ENCODE data around the gene YPEL1.

Gene YPEL1

GRCh38 chr22:21735200-21736083 lies at the start of gene YPEL1:
TSS of gene YPEL1 (minus strand) at chr22:21735794. CDS start at chr22:21710744, 25,050 bp downstream.
- peak; percentile 94 for ATAC-seq
- DNase-seq, result peak; percentile 95

- ATAC-seq, result no peak
Observed at GRCh38 chr22:21780259-21780658, 44.7 kb upstream of the YPEL1 start.

GRCh38 chr22:21779444-21779843 lies 43.9 kb upstream of the YPEL1 start:
- ATAC-seq, result no peak
- DNase-seq, result no peak

More at GRCh38 chr22:21780259-21780658, 44.7 kb upstream of the YPEL1 start:
- DNase-seq, result no peak

DNA sequence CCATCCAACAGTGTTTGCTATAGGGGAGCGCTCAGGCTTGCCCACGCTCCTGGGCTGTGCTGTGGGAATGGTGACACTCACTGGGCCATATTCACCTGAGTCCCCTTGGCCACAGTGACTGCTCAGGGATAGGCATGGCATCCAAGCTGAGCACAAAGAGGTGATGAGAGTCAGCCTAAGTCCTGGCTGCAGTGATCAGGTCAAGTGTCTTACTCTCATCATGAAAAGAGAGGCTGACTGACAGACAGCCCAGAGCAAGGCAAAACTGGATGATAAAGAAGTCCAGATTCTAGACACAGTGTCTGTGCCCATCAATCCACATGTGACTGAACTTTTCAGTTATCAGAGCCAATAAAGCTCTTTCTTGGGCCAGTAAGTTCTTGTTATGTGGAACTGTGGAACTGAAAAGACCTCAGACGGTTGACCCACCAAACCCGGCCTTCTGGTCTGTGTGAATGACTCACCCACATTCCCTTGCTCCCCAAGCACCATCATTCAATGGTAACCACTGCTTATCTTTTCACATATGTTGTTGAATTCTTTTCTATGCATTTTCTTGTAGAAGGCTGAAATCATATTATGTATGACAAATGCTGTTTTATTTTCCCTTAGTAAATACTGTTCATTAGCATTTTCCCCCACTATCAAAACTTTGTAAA lies 43.2 kb upstream of the YPEL1 start:
- no peak for DNase-seq
- ATAC-seq, result no peak

GRCh38 chr22:21771631-21771976 lies 36.0 kb upstream of the YPEL1 start:
- ATAC-seq (no peak), DNase-seq (no peak)

DNA sequence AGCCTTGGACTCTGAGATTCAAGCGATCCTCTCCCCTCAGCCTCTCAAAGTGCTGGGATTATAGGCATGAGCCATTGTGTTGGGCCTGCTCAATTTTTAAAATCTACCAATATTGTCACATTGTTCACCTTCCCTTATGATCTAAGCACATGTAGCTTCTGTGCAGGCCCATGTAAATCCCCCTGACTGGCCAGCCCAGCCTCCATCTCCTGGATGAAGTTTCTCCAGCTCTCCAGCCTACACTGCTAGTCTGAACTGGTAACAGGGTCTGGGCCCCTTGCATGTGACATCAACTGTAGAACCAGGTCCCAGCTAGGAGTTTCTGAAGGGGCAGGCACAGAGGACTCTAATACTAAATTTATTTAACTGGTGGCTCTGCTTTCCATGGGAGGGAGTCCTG lies 32.8 kb upstream of the YPEL1 start:
- ATAC-seq, result no peak
- DNase-seq, result no peak

GRCh38 chr22:21766691-21767462 lies 31.3 kb upstream of the YPEL1 start:
- DNase-seq (peak; percentile 67), ATAC-seq (peak; percentile 81)

GRCh38 chr22:21765909-21766529 lies 30.4 kb upstream of the YPEL1 start:
- ATAC-seq, result no peak
- no peak for DNase-seq

DNA sequence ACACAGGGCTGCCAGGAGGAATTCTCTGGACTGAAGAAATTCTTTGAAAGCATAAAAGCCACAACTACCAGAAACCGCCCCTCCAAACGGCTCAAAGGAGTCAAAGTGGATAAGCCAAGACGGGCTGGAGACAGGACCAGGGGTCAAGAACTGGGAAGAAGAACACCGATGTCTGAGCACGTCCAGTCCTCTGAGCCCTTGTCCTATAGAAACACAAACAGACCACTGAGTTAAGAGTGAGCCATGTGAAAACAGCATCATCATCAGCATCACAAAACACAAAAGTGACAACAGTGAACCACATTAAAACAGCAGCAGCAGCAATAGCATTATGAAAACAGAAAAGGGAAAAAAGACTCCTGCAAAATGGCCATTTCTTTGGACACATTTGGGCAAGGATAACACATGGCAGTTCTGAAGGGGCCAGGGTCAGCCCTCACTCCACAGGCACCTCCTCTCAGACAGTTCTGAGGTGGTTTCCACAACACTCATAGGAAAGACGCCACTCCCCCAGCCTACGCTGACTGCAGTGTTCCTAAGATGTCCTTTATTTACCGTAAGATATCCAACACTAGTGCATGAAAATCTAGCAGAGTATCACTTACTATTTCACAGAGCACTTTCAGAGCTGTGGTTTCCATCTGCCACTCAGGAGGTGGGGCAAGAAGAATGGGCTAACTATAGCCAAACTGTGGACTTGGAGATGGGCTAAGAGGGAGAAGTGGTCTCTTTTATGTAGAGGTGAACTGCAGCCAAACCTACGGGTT lies 28.6 kb upstream of the YPEL1 start:
- peak; percentile 37 for DNase-seq
- ATAC-seq, result no peak

GRCh38 chr22:21762712-21763581 lies 27.4 kb upstream of the YPEL1 start:
- DNase-seq (peak; percentile 59), ATAC-seq (peak; percentile 73)

- no peak for DNase-seq
- ATAC-seq, result no peak
Observed at GRCh38 chr22:21761994-21762680, 26.5 kb upstream of the YPEL1 start.

DNA sequence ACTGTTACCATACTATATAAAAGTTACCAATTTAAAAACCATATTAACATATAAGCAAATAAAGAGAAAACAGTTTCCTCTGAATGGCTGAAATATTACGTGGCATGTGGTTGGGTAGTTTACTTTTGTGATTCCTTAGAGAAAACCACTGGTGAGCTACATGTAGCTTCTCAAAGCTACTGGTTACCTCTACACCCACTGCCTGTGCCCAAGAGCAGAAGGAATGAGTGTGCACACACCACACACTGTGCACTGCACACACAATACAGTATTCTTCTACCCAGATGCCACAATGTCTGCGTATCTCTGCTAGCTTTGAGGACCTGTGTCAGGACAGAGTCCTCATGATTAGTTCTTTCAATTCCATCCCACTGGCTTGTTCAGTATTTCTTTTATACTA lies 25.5 kb upstream of the YPEL1 start:
- DNase-seq, result peak; percentile 27
- peak; percentile 74 for ATAC-seq

DNA sequence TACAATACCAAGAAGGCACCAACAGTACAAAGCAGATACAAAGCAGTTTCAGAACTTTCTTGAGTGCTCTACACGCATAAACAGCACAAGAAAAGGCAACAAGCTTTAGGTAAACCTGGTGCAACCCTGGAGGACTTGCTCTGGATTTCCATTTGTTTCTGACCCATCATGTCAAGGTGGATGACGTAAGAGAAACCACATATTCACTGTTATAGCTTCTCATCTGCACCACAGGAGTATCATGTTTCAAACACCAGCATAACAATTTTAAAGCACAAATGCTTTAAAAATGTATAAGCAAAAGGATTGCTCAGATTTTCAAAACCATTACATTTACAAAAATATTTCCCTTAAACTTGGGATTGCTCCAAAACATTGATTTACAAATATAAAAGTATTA lies 25.0 kb upstream of the YPEL1 start:
- no peak for ATAC-seq
- DNase-seq, result no peak

- DNase-seq (no peak), ATAC-seq (no peak)
Observed at GRCh38 chr22:21759646-21760376, 24.2 kb upstream of the YPEL1 start.

DNA sequence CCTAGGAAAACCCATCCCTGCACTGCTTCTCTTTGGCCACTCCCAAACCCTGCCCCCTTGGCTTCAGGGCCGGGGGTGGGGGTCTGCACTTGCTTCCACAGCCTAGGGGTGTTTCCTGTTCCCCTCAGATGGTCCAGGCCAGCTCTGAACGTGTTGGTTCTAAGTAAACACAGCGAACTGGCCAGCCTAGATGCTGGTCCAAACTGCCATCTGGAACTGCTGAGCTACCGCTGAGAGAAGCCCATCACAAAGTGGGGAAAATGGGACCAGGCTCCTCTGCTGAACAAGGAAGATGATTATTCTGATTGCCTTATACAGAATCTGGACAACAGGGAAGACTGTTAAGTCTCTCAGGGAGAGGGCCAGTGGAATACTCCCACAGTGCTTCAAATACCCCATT lies 23.5 kb upstream of the YPEL1 start:
- DNase-seq, result no peak
- no peak for ATAC-seq

DNA sequence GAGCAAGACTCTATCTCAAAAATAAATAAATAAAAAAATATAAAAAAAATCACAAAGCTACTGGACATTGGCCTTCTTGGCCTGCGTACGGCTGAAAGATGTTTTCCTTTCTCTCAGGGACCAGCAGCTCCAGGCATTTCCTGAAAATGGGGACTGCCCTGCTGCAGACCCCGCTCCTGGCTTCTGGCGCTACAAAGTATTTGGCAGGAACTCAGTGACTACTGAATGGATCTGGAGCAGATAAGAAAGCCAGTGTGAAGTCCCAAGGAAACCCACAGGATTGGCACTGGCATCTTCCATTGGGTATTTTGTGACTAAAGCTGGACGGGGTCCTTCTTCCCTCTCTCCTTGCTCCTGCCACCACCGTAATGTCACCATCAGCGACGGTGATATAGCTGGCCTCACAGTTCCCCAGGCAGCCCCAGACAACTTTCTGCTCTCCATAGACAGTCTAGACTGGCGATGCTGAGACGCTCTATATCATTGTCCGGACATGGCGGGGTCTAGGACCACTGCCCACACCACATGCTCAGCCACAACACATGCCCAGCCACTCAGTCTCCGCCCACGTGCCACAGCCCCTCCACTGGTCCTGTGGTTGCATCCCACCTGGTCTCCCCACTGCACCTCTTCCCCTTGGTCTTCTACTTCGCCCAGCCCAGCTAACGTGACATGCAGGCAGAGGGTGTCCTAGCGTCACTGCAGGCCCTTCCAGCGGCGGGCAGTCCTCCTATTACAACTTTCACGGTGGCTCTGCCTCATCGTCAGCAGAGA lies 22.7 kb upstream of the YPEL1 start:
- ATAC-seq (no peak), DNase-seq (no peak)

DNA sequence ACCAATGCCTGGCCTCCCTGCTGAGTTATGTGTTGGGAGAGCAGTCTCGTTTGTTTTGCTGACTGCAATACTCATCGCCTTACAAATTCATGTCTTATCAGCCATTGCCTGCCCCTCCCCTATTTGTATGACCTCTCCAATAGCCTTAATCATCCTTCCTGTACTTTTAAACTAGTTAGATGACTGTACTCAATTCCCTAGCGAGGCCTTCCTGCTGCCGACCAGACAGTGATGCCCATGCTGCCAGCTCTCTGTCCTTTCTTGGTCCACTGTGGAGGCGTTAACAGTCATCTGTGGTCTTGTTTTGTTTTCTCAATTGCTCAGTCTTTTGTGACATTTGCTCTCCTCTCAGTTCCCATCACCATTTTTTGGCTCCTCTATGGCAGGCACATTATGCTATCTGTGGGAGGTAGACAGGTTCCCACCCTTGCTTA lies 20.3 kb upstream of the YPEL1 start:
- peak; percentile 64 for ATAC-seq
- DNase-seq, result no peak

- DNase-seq (no peak), ATAC-seq (no peak)
Observed at GRCh38 chr22:21754523-21754922, 18.9 kb upstream of the YPEL1 start.
